Gastrocnemius medialis (tissue), 4 donors: ENCODE results near the gene ARPC3. TPM values are rescaled to one million over a fixed set of nuclear protein-coding genes. Genes with fewer than 3 reads are reported as not detected.

Experiments used
- ATAC-seq, 2 donors: fragments of 150-250 bp; one replicate each; pipeline ENCODE4 v1.9.1; 2016
- DNase-seq, 2 donors: peaks; one replicate each; pipeline ENCODE4 v3.0.0-alpha.2; 2019
- H3K27ac ChIP-seq, 4 donors: fragments of 200-600 bp; sonication (generic); 1 replicate in 1 of 4; 2 replicates in 3 of 4; pipeline ENCODE4 v1.5.1; 2016 to 2018; ENCODE audit warnings: mild to moderate bottlenecking in 2 of 4, moderate library complexity in 1 of 4
- H3K27me3 ChIP-seq, 3 donors: fragments of 200-600 bp; sonication (generic) in 2 of 3; 1 replicate in 1 of 3; 2 replicates in 2 of 3; pipeline versions ENCODE4 v1.5.1 to v1.6.0; 2016 to 2019; ENCODE audit warnings: mild to moderate bottlenecking in 1 of 3, moderate library complexity in 1 of 3
- H3K36me3 ChIP-seq, 2 donors: fragments of 200-600 bp; sonication (generic) in 1 of 2; one replicate each; pipeline ENCODE4 v1.5.1; 2017 to 2018
- H3K4me1 ChIP-seq, 2 donors: fragments of 200-600 bp; sonication (generic) in 1 of 2; one replicate each; pipeline ENCODE4 v1.5.1; 2016 to 2017; ENCODE audit warnings: mild to moderate bottlenecking in 2 of 2
- H3K4me3 ChIP-seq, 4 donors: fragments of 200-600 bp; sonication (generic) in 3 of 4; 1 replicate in 1 of 4; 2 replicates in 3 of 4; pipeline ENCODE4 v1.5.1; 2016 to 2019; ENCODE audit warnings: mild to moderate bottlenecking in 2 of 4
- H3K9me3 ChIP-seq, 3 donors: fragments of 200-600 bp; sonication (generic) in 2 of 3; 1 replicate in 1 of 3; 2 replicates in 2 of 3; pipeline ENCODE4 v1.5.1; 2016 to 2019
- POLR2A ChIP-seq, 2 donors: fragments of 450-650 bp; IDR thresholded peaks; one replicate each; pipeline ENCODE4 v1.6.1; 2017; ENCODE audit warnings: antibody characterized with exemption in 2 of 2, mild to moderate bottlenecking in 2 of 2, moderate library complexity in 2 of 2
- in situ Hi-C, 4 donors: fragments of 200-750 bp; cut with MboI; loops; one replicate each; pipeline versions ENCODE4 v1.15.0 to v1.8.0; 2017; ENCODE audit warnings: low sequenced_read_pairs in 4 of 4
- intact Hi-C: fragments of 100-400 bp; cut with DNase I; formaldehyde crosslinking; loops from one replicate; pipeline ENCODE4 v1.15.1; 2023; ENCODE audit warnings: low total_unique reads
- total RNA-seq, 4 donors: library from RNA; depleted of rRNA; stranded (reverse); fragments of >200 nt; gene quantifications; one replicate each; pipeline versions ENCODE4 v1.1.0 to v1.2.3, GENCODE V29; 2016
- TF ChIP-seq, protein P1 (sequence below), 5 experiments: fragments of 450-650 bp in 3 of 5; fragments of 200-600 bp in 2 of 5; sonication (generic) in 2 of 5; IDR thresholded peaks in 4 of 5; conservative IDR thresholded peaks in 1 of 5; 1 replicate in 4 of 5; 2 replicates in 1 of 5; pipeline ENCODE4 v1.5.1; 2016 to 2019; ENCODE audit warnings: antibody characterized with exemption in 5 of 5, mild to moderate bottlenecking in 3 of 5, moderate library complexity in 3 of 5

ARPC3 gene
- 100 to 1,000 TPM; 170 to 327 (median 213) TPM for total RNA-seq

GRCh38 chr12:110449799-110450497 is at the start of gene ARPC3:
Gene ARPC3, minus strand, starts transcription at chr12:110450337. Its CDS starts 77 bp downstream, at chr12:110450260.
- no peaks in the 10 kb centered on the region for H3K9me3 ChIP-seq
- TF ChIP-seq POLR2A (IDR thresholded peaks at IDR 0.05), result peak; percentile 43 to 59
- TF ChIP-seq, protein P1, sequence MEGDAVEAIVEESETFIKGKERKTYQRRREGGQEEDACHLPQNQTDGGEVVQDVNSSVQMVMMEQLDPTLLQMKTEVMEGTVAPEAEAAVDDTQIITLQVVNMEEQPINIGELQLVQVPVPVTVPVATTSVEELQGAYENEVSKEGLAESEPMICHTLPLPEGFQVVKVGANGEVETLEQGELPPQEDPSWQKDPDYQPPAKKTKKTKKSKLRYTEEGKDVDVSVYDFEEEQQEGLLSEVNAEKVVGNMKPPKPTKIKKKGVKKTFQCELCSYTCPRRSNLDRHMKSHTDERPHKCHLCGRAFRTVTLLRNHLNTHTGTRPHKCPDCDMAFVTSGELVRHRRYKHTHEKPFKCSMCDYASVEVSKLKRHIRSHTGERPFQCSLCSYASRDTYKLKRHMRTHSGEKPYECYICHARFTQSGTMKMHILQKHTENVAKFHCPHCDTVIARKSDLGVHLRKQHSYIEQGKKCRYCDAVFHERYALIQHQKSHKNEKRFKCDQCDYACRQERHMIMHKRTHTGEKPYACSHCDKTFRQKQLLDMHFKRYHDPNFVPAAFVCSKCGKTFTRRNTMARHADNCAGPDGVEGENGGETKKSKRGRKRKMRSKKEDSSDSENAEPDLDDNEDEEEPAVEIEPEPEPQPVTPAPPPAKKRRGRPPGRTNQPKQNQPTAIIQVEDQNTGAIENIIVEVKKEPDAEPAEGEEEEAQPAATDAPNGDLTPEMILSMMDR (IDR thresholded peaks at IDR 0.05 in 4 of 5, conservative IDR thresholded peaks at IDR 0.05 in 1 of 5), result peak; percentile 81 to 95 (median 87)
- intact Hi-C loops (loop anchor here (1.0 to 5.0 kb wide), 5 partner anchors 18 to 437 kb away; partner anchors contain the start of genes FAM216A, GPN3, RAD9B and VPS29), in situ Hi-C loops (loop anchor here (5.0 to 25.0 kb wide), 4 partner anchors 55 to 435 kb away; partner anchors contain the start of genes CCDC63 (in 1 of the 4), RAD9B (in 1 of the 4) and VPS29 (in 1 of the 4))
- ATAC-seq, result peak; percentile 97 to 98
- H3K27me3 ChIP-seq, result no peaks in the 10 kb centered on the region
- peaks cover 0 to 25% of the 10 kb centered on the region in 2 donors for H3K36me3 ChIP-seq
- peak within 1 kb of the TSS; percentile 86 to 97 (median 90) for H3K27ac ChIP-seq
- peak; percentile 89 to 93 for DNase-seq
- H3K4me3 ChIP-seq, result peak within 1 kb of the TSS; percentile 83 to 99 (median 92)
- peaks cover 7 to 8% of the 10 kb centered on the region in 2 donors for H3K4me1 ChIP-seq

GRCh38 chr12:110498984-110499706 is 49.0 kb upstream of the ARPC3 start:
- Histone ChIP-seq H3K27ac (peak overlapping the region; percentile 8 to 98 (median 96)), H3K27me3 (no peaks in the 10 kb centered on the region), H3K4me3 (no peak overlapping the region), H3K4me1 (peaks cover 36 to 40% of the 10 kb centered on the region in 2 donors), H3K9me3 (no peaks in the 10 kb centered on the region), H3K36me3 (peaks cover 4 to 20% of the 10 kb centered on the region in 2 donors)
- intact Hi-C loops, result no loop called here
- in situ Hi-C loops, result loop anchor here in 1 of 4 donors (25.0 kb wide), 1 partner anchor 388 kb away; no protein-coding TSS in a partner anchor
- ATAC-seq (no peak), DNase-seq (no peak)
- TF ChIP-seq POLR2A (IDR thresholded peaks at IDR 0.05), result no peak
- TF ChIP-seq, protein P1 (IDR thresholded peaks at IDR 0.05 in 4 of 5, conservative IDR thresholded peaks at IDR 0.05 in 1 of 5), result no peak

DNA sequence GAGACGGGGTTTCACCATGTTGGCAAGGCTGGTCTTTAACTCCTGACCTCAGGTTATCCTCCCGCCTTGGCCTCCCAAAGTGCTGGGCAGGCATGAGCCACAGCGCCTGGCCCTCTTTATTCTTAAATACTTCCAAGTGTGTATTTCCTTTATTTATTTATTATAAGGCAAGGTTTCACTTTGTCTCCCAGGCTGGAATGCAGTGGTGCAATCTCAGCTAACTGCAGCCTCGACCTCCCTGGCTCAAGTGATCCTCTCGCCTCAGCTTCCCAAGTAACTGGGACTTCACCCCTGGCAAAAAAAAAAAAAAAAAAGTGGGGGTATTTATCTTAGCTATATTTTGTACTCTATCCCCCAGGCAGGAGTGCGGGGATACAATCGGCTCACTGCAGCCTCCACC is 25.3 kb upstream of the ARPC3 start:
- Histone ChIP-seq H3K4me1 (no peaks in the 10 kb centered on the region), H3K9me3 (no peaks in the 10 kb centered on the region), H3K36me3 (no peaks in the 10 kb centered on the region), H3K27ac (no peak overlapping the region), H3K27me3 (no peaks in the 10 kb centered on the region), H3K4me3 (no peak overlapping the region)
- intact Hi-C loops, result no loop called here
- DNase-seq, result no peak
- no peak for ATAC-seq
- in situ Hi-C loops, result loop anchor here in 1 of 4 donors (25.0 kb wide), 1 partner anchor 412 kb away; no protein-coding TSS in a partner anchor
- no peak for TF ChIP-seq POLR2A (IDR thresholded peaks at IDR 0.05)
- TF ChIP-seq, protein P1 (IDR thresholded peaks at IDR 0.05 in 4 of 5, conservative IDR thresholded peaks at IDR 0.05 in 1 of 5), result no peak

DNA sequence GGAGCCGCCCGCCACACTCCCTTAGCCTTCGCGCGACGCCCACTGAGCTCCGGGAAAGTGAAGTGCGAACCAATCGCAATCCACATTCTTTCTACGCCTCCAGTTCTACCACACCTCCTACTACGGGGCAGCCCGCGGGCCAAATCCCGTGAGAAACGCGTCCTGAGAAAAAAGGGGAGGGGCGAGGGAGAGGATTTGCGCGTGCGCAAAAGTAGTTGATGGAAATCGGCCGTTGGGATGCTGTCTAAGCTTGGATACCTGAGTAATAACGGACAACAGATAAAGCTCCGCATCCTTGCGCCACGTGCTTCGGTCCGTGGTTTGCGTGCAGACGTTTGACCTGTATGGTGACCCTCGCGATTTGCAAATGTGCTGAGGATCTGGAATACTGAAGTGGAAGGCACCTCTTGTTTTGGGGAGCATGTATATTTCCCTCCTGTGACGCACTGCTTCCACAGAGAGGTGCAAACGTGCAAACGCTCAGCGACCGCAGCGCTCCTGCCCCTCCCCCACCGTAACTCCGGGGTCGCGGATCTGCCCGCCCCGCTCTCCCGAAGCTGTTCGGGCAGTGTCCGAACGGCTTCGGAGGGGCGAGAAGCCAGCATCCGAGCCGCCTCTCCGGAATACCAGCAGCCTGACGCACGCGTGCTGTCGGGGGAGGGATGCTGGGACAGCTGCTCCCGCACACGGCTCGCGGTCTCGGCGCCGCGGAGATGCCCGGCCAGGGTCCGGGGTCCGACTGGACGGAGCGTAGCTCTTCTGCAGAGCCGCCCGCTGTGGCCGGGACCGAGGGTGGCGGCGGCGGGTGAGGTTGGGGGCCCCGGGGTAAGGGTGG is 18.3 kb upstream of the ARPC3 start, which contains the start of the genes FAM216A and GPN3:
TSS of gene FAM216A (plus strand) at position 632 of the 835 bp plus-strand sequence. CDS start at position 663, 31 bp downstream.
TSS of gene GPN3 (minus strand) at position 44 of the 835 bp plus-strand sequence. CDS start 54 bp downstream, outside the sequence.
- intact Hi-C loops, result loop anchor here (1.0 to 5.0 kb wide), 5 partner anchors 18 to 419 kb away; partner anchors contain the start of genes ARPC3, RAD9B, TCTN1 and VPS29
- Histone ChIP-seq H3K4me3 (peak within 1 kb of the TSS; percentile 63 to 89 (median 73)), H3K36me3 (peaks cover 0 to 16% of the 10 kb centered on the region in 2 donors), H3K9me3 (no peaks in the 10 kb centered on the region), H3K27me3 (no peaks in the 10 kb centered on the region), H3K27ac (peak within 1 kb of the TSS; percentile 86 to 90 (median 88)), H3K4me1 (peaks cover 15 to 25% of the 10 kb centered on the region in 2 donors)
- in situ Hi-C loops, result loop anchor here in 2 of 4 donors (5.0 to 25.0 kb wide), 2 partner anchors 34 to 369 kb away; partner anchors contain the start of genes CCDC63 (in 1 of the 2), RAD9B (in 1 of the 2) and VPS29 (in 1 of the 2)
- ATAC-seq, result peak; percentile 94 to 95
- peak; percentile 94 to 97 for DNase-seq
- TF ChIP-seq, protein P1 (IDR thresholded peaks at IDR 0.05 in 4 of 5, conservative IDR thresholded peaks at IDR 0.05 in 1 of 5), result no peak
- peak; percentile 24 to 88 for TF ChIP-seq POLR2A (IDR thresholded peaks at IDR 0.05)
